Measurements from ENCODE around the gene GRIN1. TPM values are rescaled to one million over a fixed set of nuclear protein-coding genes. Genes with fewer than 3 reads are reported as not detected.

Gene GRIN1
- total RNA-seq, result 0.05 TPM in 2 replicates

- H3K36me3 Mint-ChIP-seq (ENCODE audit: low read depth), result no peaks in the 10 kb centered on the region
- no peak within 1 kb of the TSS for H3K4me3 Mint-ChIP-seq
- no peak within 1 kb of the TSS for H3K27ac Mint-ChIP-seq
- peak; percentile 40 for DNase-seq (ENCODE audit: low spot score)
- H3K27me3 Mint-ChIP-seq (ENCODE audit: insufficient read depth), result peaks cover 38% of the 10 kb centered on the region
- H3K4me1 Mint-ChIP-seq (ENCODE audit: low read depth), result no peaks in the 10 kb centered on the region
- H3K9me3 Mint-ChIP-seq, result no peaks in the 10 kb centered on the region
- intact Hi-C loops (cut with micrococcal nuclease), result loop anchor here (2.0 kb wide), 2 partner anchors 18 to 30 kb away; no protein-coding TSS in a partner anchor
Observed at GRCh38 chr9:137138722-137139467, at the start of gene GRIN1. Gene GRIN1, plus strand, starts transcription at chr9:137139154. Its CDS starts 333 bp downstream, at chr9:137139487.

- DNase-seq (ENCODE audit: low spot score), result no peak
- H3K4me3 Mint-ChIP-seq, result no peak overlapping the region
- H3K4me1 Mint-ChIP-seq (ENCODE audit: low read depth), result peaks cover 33% of the 10 kb centered on the region
- H3K36me3 Mint-ChIP-seq (ENCODE audit: low read depth), result peaks cover 24% of the 10 kb centered on the region
- no peak overlapping the region for H3K27ac Mint-ChIP-seq
- H3K9me3 Mint-ChIP-seq, result no peaks in the 10 kb centered on the region
- intact Hi-C loops (cut with micrococcal nuclease), result loop anchor here (5.0 kb wide), 2 partner anchors 187 to 202 kb away; partner anchors contain the start of gene TRAF2
- no peaks in the 10 kb centered on the region for H3K27me3 Mint-ChIP-seq (ENCODE audit: insufficient read depth)
Observed at GRCh38 chr9:137089232-137089947, 49.6 kb upstream of the GRIN1 start.

- peak; percentile 83 for DNase-seq (ENCODE audit: low spot score)
- Mint-ChIP-seq H3K27ac (peak overlapping the region; percentile 93), H3K4me1 (ENCODE audit: low read depth) (peaks cover 23% of the 10 kb centered on the region), H3K4me3 (peak overlapping the region; percentile 72), H3K27me3 (ENCODE audit: insufficient read depth) (no peaks in the 10 kb centered on the region), H3K9me3 (no peaks in the 10 kb centered on the region), H3K36me3 (ENCODE audit: low read depth) (peaks cover 30% of the 10 kb centered on the region)
- intact Hi-C loops (cut with micrococcal nuclease), result loop anchor here (1.0 kb wide), 3 partner anchors 9 to 22 kb away; partner anchors contain the start of gene DPP7
Observed at GRCh38 chr9:137095664-137096517, 43.1 kb upstream of the GRIN1 start.

- Mint-ChIP-seq H3K4me3 (no peak overlapping the region), H3K36me3 (ENCODE audit: low read depth) (peaks cover 26% of the 10 kb centered on the region), H3K27me3 (ENCODE audit: insufficient read depth) (no peaks in the 10 kb centered on the region), H3K4me1 (ENCODE audit: low read depth) (peaks cover 23% of the 10 kb centered on the region), H3K27ac (peak overlapping the region; percentile 93), H3K9me3 (no peaks in the 10 kb centered on the region)
- intact Hi-C loops (cut with micrococcal nuclease), result no loop called here
- no peak for DNase-seq (ENCODE audit: low spot score)
Observed at GRCh38 chr9:137096785-137097546, 42.0 kb upstream of the GRIN1 start.

GRCh38 chr9:137097761-137098462, 41.0 kb upstream of the GRIN1 start:
- H3K36me3 Mint-ChIP-seq (ENCODE audit: low read depth), result peaks cover 20% of the 10 kb centered on the region
- no peak overlapping the region for H3K4me3 Mint-ChIP-seq
- intact Hi-C loops (cut with micrococcal nuclease), result no loop called here
- no peak overlapping the region for H3K27ac Mint-ChIP-seq
- no peak for DNase-seq (ENCODE audit: low spot score)
- H3K9me3 Mint-ChIP-seq, result no peaks in the 10 kb centered on the region
- no peaks in the 10 kb centered on the region for H3K27me3 Mint-ChIP-seq (ENCODE audit: insufficient read depth)
- H3K4me1 Mint-ChIP-seq (ENCODE audit: low read depth), result peaks cover 21% of the 10 kb centered on the region

- peaks cover 18% of the 10 kb centered on the region for H3K36me3 Mint-ChIP-seq (ENCODE audit: low read depth)
- peaks cover 18% of the 10 kb centered on the region for H3K4me1 Mint-ChIP-seq (ENCODE audit: low read depth)
- DNase-seq (ENCODE audit: low spot score), result no peak
- H3K4me3 Mint-ChIP-seq, result no peak overlapping the region
- H3K27me3 Mint-ChIP-seq (ENCODE audit: insufficient read depth), result no peaks in the 10 kb centered on the region
- intact Hi-C loops (cut with micrococcal nuclease), result no loop called here
- H3K27ac Mint-ChIP-seq, result peak overlapping the region; percentile 23
- no peaks in the 10 kb centered on the region for H3K9me3 Mint-ChIP-seq
Observed at GRCh38 chr9:137099231-137099630, 39.7 kb upstream of the GRIN1 start.

GRCh38 chr9:137103206-137103999, 35.6 kb upstream of the GRIN1 start:
- Mint-ChIP-seq H3K27me3 (ENCODE audit: insufficient read depth) (no peaks in the 10 kb centered on the region), H3K36me3 (ENCODE audit: low read depth) (peaks cover 19% of the 10 kb centered on the region), H3K27ac (no peak overlapping the region), H3K4me3 (no peak overlapping the region), H3K4me1 (ENCODE audit: low read depth) (no peaks in the 10 kb centered on the region), H3K9me3 (no peaks in the 10 kb centered on the region)
- no peak for DNase-seq (ENCODE audit: low spot score)
- intact Hi-C loops (cut with micrococcal nuclease), result no loop called here

- Mint-ChIP-seq H3K36me3 (ENCODE audit: low read depth) (peaks cover 16% of the 10 kb centered on the region), H3K4me3 (no peak overlapping the region), H3K27me3 (ENCODE audit: insufficient read depth) (no peaks in the 10 kb centered on the region), H3K4me1 (ENCODE audit: low read depth) (no peaks in the 10 kb centered on the region), H3K27ac (no peak overlapping the region), H3K9me3 (no peaks in the 10 kb centered on the region)
- no peak for DNase-seq (ENCODE audit: low spot score)
- intact Hi-C loops (cut with micrococcal nuclease), result no loop called here
Observed at GRCh38 chr9:137105814-137106661, 32.9 kb upstream of the GRIN1 start.

GRCh38 chr9:137106662-137107250, 32.2 kb upstream of the GRIN1 start:
- Mint-ChIP-seq H3K4me1 (ENCODE audit: low read depth) (no peaks in the 10 kb centered on the region), H3K4me3 (no peak overlapping the region), H3K36me3 (ENCODE audit: low read depth) (peaks cover 16% of the 10 kb centered on the region), H3K9me3 (no peaks in the 10 kb centered on the region), H3K27ac (no peak overlapping the region), H3K27me3 (ENCODE audit: insufficient read depth) (no peaks in the 10 kb centered on the region)
- DNase-seq (ENCODE audit: low spot score), result no peak
- intact Hi-C loops (cut with micrococcal nuclease), result no loop called here

GRCh38 chr9:137107312-137107921, 31.5 kb upstream of the GRIN1 start:
- no peak overlapping the region for H3K4me3 Mint-ChIP-seq
- peaks cover 16% of the 10 kb centered on the region for H3K36me3 Mint-ChIP-seq (ENCODE audit: low read depth)

More at GRCh38 chr9:137107312-137107921, 31.5 kb upstream of the GRIN1 start:
- no peak for DNase-seq (ENCODE audit: low spot score)
- Mint-ChIP-seq H3K27ac (no peak overlapping the region), H3K4me1 (ENCODE audit: low read depth) (no peaks in the 10 kb centered on the region), H3K27me3 (ENCODE audit: insufficient read depth) (no peaks in the 10 kb centered on the region), H3K9me3 (no peaks in the 10 kb centered on the region)
- intact Hi-C loops (cut with micrococcal nuclease), result no loop called here
